HEK293 (cell line): ENCODE results near the gene WDR72.

Experiments used
- CTCF ChIA-PET: fragments of 350-600 bp; formaldehyde crosslinking; extraction: SDS; loops from one replicate; lab custom pipeline; 2021; ENCODE audit warnings: antibody characterized with exemption; lab: Yijun Ruan, JAX
- POLR2A ChIA-PET: fragments of 300-600 bp; formaldehyde crosslinking; extraction: SDS; loops from one replicate; lab custom pipeline; 2020; ENCODE audit warnings: antibody characterized with exemption, inconsistent platforms; lab: Yijun Ruan, JAX
- H3K27ac ChIP-seq: fragments of 200-500 bp; sonication (Bioruptor generic); 2 replicates; pipeline ENCODE4 v1.5.1; 2014; ENCODE audit warnings: low read depth, low read length, control low read depth, inconsistent platforms; ENCODE audit errors: extremely low read depth
- H3K36me3 ChIP-seq, 2 experiments: fragments of 200-500 bp in 1 of 2; sonication (Bioruptor generic) in 1 of 2; 1 replicate in 1 of 2; 2 replicates in 1 of 2; pipeline ENCODE4 v1.5.1; 2014 to 2017; ENCODE audit warnings: inconsistent platforms in 2 of 2, low read length in 2 of 2; ENCODE audit not compliant: control insufficient read depth in 2 of 2, insufficient read depth in 1 of 2
- H3K4me1 ChIP-seq: fragments of 200-500 bp; sonication (Bioruptor generic); 2 replicates; pipeline ENCODE4 v1.5.1; 2014; ENCODE audit warnings: mild to moderate bottlenecking, low read length, inconsistent platforms; ENCODE audit not compliant: control insufficient read depth, insufficient read depth
- H3K4me3 ChIP-seq: 2 replicates; pipeline ENCODE4 v1.5.1; 2011; ENCODE audit warnings: low read depth, mild to moderate bottlenecking, control low read depth, low read length, moderate library complexity
- H3K9me3 ChIP-seq: fragments of 200-500 bp; sonication (Bioruptor generic); 2 replicates; pipeline ENCODE4 v1.5.1; 2014; ENCODE audit warnings: low read depth, low read length, inconsistent platforms; ENCODE audit not compliant: control insufficient read depth, insufficient read depth
- BCL11A ChIP-seq: fragments of 450-650 bp; formaldehyde crosslinking; IDR thresholded peaks from 2 replicates; pipeline ENCODE4 v1.5.1; 2016; ENCODE audit warnings: low read depth, missing biosample characterization, missing genetic modification characterization
- GFI1B ChIP-seq: fragments of 450-650 bp; formaldehyde crosslinking; IDR thresholded peaks from 2 replicates; pipeline ENCODE4 v1.5.1; 2016; ENCODE audit warnings: missing biosample characterization, missing genetic modification characterization
- MYNN ChIP-seq: fragments of 450-650 bp; formaldehyde crosslinking; IDR thresholded peaks from 2 replicates; pipeline ENCODE4 v1.5.1; 2016; ENCODE audit warnings: missing biosample characterization, missing genetic modification characterization, borderline replicate concordance
- SALL2 ChIP-seq: fragments of 450-650 bp; formaldehyde crosslinking; IDR thresholded peaks from 2 replicates; pipeline ENCODE4 v1.5.0; 2017; ENCODE audit warnings: missing biosample characterization, mild to moderate bottlenecking, missing genetic modification characterization, borderline replicate concordance
- SP3 ChIP-seq: fragments of 450-650 bp; formaldehyde crosslinking; IDR thresholded peaks from 2 replicates; pipeline ENCODE4 v1.5.1; 2016; ENCODE audit warnings: missing biosample characterization, missing genetic modification characterization
- ZBTB20 ChIP-seq: fragments of 450-650 bp; formaldehyde crosslinking; IDR thresholded peaks from 2 replicates; pipeline ENCODE4 v1.5.1; 2016; ENCODE audit warnings: missing biosample characterization, missing genetic modification characterization
- ZFP37 ChIP-seq: fragments of 450-650 bp; formaldehyde crosslinking; IDR thresholded peaks from 2 replicates; pipeline ENCODE4 v1.5.1; 2016; ENCODE audit warnings: missing biosample characterization, missing genetic modification characterization
- ZNF16 ChIP-seq: fragments of 450-650 bp; formaldehyde crosslinking; IDR thresholded peaks from 2 replicates; pipeline ENCODE4 v1.5.1; 2016; ENCODE audit warnings: low read depth, missing biosample characterization, missing genetic modification characterization
- ZNF214 ChIP-seq: fragments of 450-650 bp; formaldehyde crosslinking; IDR thresholded peaks from 2 replicates; pipeline ENCODE4 v1.5.1; 2017; ENCODE audit warnings: missing biosample characterization, mild to moderate bottlenecking, missing genetic modification characterization, borderline replicate concordance
- ZNF239 ChIP-seq: fragments of 450-650 bp; formaldehyde crosslinking; IDR thresholded peaks from 2 replicates; pipeline ENCODE4 v1.5.1; 2016; ENCODE audit warnings: missing biosample characterization, missing genetic modification characterization
- ZNF366 ChIP-seq: fragments of 450-650 bp; formaldehyde crosslinking; conservative IDR thresholded peaks from 2 replicates; pipeline ENCODE4 v1.5.1; 2016; ENCODE audit warnings: missing biosample characterization, missing genetic modification characterization
- ZNF37A ChIP-seq: fragments of 450-650 bp; IDR thresholded peaks from 2 replicates; pipeline ENCODE4 v1.5.1; 2018; ENCODE audit warnings: missing biosample characterization, missing genetic modification characterization
- ZNF449 ChIP-seq: fragments of 450-650 bp; formaldehyde crosslinking; IDR thresholded peaks from 2 replicates; pipeline ENCODE4 v1.5.1; 2017; ENCODE audit warnings: missing biosample characterization, mild to moderate bottlenecking, missing genetic modification characterization, moderate library complexity
- ZNF621 ChIP-seq: fragments of 450-650 bp; formaldehyde crosslinking; IDR thresholded peaks from 2 replicates; pipeline ENCODE4 v1.5.1; 2017; ENCODE audit warnings: missing biosample characterization, missing genetic modification characterization
- ZNF747 ChIP-seq: fragments of 450-650 bp; formaldehyde crosslinking; IDR thresholded peaks from 2 replicates; pipeline ENCODE4 v1.5.1; 2016; ENCODE audit warnings: missing biosample characterization, missing genetic modification characterization
- ZNF777 ChIP-seq: fragments of 450-650 bp; formaldehyde crosslinking; IDR thresholded peaks from 2 replicates; pipeline ENCODE4 v1.5.1; 2017; ENCODE audit warnings: missing biosample characterization, missing genetic modification characterization, borderline replicate concordance
- TF ChIP-seq, protein P1 (sequence below): fragments of 450-650 bp; formaldehyde crosslinking; IDR thresholded peaks from 2 replicates; pipeline ENCODE4 v1.5.1; 2016; ENCODE audit warnings: missing biosample characterization, missing genetic modification characterization, borderline replicate concordance

WDR72 gene

GRCh38 chr15:53671545-53671944, 87.9 kb downstream of the WDR72 start:
- H3K4me1 ChIP-seq = no peaks in the 10 kb centered on the region
- no peaks in the 10 kb centered on the region for H3K36me3 ChIP-seq
- POLR2A ChIA-PET = no interaction called here
- no peak overlapping the region for H3K27ac ChIP-seq
- TF ChIP-seq SP3 (tag by site-specific recombination) (no peak), ZNF16 (tag by site-specific recombination) (no peak), ZNF621 (tag by site-specific recombination) (no peak), ZNF37A (tag by site-specific recombination) (no peak), SALL2 (tag by site-specific recombination) (no peak)
- TF ChIP-seq, all 188 proteins: peak for 0
- no peak overlapping the region for H3K4me3 ChIP-seq
- H3K9me3 ChIP-seq = no peaks in the 10 kb centered on the region
- CTCF ChIA-PET = interaction anchor here (0.5 kb wide), 1 partner anchor 347 kb away, joined by 3 read pairs; no protein-coding TSS in a partner anchor

GRCh38 chr15:53670701-53671100, 88.8 kb downstream of the WDR72 start:
- H3K4me3 ChIP-seq = no peak overlapping the region
- ChIA-PET CTCF (no interaction called here), POLR2A (no interaction called here)

More at GRCh38 chr15:53670701-53671100, 88.8 kb downstream of the WDR72 start:
- Histone ChIP-seq H3K9me3 (no peaks in the 10 kb centered on the region), H3K4me1 (no peaks in the 10 kb centered on the region), H3K36me3 (no peaks in the 10 kb centered on the region), H3K27ac (no peak overlapping the region)
- TF ChIP-seq ZNF239 (tag by site-specific recombination) (no peak), ZNF747 (no peak), ZBTB20 (tag by site-specific recombination) (no peak), BCL11A (tag by site-specific recombination) (no peak), ZNF449 (tag by site-specific recombination) (no peak), MYNN (no peak), GFI1B (tag by site-specific recombination) (no peak), ZNF777 (tag by site-specific recombination) (no peak), ZFP37 (tag by site-specific recombination) (no peak), ZNF214 (tag by site-specific recombination) (no peak), ZNF366 (no peak)
- TF ChIP-seq, protein P1, sequence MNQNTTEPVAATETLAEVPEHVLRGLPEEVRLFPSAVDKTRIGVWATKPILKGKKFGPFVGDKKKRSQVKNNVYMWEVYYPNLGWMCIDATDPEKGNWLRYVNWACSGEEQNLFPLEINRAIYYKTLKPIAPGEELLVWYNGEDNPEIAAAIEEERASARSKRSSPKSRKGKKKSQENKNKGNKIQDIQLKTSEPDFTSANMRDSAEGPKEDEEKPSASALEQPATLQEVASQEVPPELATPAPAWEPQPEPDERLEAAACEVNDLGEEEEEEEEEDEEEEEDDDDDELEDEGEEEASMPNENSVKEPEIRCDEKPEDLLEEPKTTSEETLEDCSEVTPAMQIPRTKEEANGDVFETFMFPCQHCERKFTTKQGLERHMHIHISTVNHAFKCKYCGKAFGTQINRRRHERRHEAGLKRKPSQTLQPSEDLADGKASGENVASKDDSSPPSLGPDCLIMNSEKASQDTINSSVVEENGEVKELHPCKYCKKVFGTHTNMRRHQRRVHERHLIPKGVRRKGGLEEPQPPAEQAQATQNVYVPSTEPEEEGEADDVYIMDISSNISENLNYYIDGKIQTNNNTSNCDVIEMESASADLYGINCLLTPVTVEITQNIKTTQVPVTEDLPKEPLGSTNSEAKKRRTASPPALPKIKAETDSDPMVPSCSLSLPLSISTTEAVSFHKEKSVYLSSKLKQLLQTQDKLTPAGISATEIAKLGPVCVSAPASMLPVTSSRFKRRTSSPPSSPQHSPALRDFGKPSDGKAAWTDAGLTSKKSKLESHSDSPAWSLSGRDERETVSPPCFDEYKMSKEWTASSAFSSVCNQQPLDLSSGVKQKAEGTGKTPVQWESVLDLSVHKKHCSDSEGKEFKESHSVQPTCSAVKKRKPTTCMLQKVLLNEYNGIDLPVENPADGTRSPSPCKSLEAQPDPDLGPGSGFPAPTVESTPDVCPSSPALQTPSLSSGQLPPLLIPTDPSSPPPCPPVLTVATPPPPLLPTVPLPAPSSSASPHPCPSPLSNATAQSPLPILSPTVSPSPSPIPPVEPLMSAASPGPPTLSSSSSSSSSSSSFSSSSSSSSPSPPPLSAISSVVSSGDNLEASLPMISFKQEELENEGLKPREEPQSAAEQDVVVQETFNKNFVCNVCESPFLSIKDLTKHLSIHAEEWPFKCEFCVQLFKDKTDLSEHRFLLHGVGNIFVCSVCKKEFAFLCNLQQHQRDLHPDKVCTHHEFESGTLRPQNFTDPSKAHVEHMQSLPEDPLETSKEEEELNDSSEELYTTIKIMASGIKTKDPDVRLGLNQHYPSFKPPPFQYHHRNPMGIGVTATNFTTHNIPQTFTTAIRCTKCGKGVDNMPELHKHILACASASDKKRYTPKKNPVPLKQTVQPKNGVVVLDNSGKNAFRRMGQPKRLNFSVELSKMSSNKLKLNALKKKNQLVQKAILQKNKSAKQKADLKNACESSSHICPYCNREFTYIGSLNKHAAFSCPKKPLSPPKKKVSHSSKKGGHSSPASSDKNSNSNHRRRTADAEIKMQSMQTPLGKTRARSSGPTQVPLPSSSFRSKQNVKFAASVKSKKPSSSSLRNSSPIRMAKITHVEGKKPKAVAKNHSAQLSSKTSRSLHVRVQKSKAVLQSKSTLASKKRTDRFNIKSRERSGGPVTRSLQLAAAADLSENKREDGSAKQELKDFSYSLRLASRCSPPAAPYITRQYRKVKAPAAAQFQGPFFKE (tag by site-specific recombination) = no peak
